Measurements from ENCODE around the gene MLST8.

MLST8 gene, protein sequence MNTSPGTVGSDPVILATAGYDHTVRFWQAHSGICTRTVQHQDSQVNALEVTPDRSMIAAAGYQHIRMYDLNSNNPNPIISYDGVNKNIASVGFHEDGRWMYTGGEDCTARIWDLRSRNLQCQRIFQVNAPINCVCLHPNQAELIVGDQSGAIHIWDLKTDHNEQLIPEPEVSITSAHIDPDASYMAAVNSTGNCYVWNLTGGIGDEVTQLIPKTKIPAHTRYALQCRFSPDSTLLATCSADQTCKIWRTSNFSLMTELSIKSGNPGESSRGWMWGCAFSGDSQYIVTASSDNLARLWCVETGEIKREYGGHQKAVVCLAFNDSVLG

DNA sequence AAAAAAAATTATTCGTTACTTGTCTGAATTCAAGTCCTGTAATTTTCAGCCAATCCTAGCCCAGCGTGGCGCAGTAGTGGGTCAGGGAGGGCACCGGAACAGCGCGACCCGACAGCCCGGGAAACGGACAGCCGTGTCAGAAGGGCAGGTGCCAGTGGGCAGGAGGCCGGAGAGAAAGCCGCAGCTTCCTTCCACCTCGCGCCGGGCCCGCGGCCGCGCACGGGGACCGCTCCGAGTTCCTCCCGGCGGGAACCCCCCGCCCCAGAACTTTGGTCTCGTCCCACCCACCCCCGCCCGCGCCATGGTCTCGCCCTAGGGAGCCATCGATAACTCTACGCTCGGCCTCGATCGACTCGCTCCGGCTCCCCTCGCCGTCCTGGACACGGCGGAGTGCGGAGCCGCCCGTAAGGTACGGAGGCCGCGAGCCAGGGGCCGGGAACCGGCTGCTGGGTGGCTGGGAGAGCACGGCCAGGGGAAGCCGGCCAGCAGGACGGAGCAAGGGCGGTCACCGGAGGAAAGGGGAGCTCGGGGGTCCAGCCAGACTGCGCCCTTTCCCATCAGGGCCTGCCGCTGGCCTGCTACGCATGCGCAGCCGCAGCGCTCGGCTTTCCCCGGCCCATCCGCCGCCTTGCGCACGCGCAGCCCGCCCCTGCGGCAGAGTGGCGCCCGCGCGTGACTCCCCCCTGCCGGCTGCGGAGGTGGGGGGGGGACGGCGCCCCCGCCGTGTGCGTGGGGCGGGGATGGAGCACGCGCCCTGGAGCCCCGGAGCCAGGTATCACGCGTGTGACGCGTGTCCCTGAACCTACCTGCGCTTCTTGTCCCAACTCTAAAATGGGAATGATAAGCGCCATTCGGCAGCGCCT is at the start of gene MLST8:
Gene MLST8, plus strand, starts transcription at position 351 of the 863 bp plus-strand sequence. CDS start 632 bp downstream, outside the sequence.
- DNase-seq, result peak; percentile 84

DNA sequence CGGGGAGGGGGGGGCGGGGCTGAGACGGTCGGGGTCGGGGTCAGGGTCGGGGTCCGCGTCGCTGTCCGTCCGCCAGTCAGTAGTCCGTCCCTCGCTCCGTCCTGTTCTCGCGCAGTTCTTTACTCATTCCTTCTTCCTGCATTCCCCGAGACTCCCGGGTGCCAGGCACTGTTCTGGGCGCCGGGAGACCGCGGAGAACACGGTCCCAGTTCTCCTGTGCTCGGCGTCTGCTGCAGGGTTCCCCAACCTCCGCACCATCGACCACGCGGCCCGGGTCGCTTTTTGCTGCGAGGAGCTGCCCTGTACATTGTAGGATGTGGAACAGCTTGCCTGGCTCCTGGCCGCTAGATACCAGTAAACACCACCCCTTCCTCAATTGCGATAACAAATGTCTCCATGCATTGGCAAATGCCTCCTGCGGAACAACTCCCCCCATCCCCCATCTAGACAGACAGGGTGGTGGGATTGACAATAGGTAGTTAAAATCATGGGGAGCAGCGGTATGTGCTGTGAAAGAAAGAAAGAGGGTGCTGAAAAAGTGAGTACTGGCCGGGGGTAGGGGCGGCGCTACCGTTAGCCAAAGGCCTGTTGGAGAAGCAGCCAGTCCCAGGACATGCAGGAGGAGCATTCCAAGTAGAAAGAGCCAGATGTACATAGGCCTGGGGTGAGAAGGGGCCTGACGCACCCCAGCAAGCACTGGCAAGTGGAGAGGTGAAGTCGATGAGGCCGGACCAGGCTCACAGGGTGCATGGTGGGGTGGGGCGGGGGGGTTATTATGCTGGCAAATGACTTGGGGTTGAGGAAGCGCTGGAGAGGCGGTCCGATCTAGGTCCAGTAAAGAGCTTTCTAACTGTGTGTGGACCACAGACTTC is 49.0 kb upstream of the MLST8 start:
- no peak for DNase-seq

DNA sequence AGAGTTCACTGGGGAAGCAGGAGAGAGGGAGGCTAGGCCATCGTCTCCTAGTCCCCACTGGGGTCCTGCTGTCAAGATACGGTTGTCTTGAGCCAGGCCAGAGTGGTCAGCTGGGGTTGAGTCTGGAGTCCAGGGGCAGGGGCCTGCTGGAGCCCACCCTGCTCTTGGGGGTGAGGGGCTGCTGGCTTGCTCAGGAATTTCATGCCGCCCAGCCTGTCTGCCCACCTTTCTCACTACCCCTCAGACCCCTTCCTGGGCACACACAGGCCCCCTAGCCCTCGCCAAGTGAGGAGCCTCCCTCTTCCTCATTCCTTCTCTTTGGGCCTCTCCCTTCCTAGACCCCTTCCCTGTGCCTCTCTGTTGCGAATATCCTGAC is 48.4 kb upstream of the MLST8 start:
- no peak for DNase-seq

DNA sequence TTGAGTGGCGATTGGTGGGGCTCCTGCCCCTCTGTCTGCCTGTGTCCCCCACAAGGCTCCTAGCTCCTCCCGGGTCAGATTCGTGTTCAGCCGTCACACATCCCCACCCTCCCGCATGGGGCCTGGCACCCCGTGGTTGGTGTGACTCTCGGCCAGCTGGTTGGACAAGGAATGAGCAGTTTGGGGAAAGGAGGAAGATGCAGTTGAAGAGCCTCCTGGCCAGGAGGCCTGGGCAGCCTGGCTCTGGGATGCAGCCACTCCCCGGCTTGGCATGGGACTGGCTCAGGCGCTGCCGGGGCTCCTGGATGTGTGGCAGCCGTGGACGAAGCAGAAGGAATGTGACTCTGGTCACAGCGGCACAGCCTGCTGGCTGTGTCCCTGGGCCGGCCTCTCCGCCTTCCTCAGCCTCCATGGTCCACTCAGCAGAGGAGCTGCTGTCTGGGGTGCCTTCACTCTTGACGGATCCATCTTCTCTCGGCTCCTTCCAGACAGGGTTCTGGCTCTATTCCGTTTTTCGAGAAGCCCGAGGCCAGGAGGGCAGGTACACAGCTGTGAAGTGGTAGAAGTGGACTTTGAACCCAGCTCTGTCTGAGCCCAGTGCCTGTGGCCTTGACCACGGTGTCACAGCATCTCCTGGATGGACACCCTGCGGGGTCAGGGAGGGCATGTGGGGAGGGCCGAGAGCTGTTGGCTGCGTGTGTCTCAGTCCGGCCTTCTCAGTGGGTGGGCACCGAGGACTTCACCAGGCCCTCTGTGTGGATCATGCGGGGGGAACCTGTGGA is 47.6 kb upstream of the MLST8 start:
- DNase-seq, result no peak

DNA sequence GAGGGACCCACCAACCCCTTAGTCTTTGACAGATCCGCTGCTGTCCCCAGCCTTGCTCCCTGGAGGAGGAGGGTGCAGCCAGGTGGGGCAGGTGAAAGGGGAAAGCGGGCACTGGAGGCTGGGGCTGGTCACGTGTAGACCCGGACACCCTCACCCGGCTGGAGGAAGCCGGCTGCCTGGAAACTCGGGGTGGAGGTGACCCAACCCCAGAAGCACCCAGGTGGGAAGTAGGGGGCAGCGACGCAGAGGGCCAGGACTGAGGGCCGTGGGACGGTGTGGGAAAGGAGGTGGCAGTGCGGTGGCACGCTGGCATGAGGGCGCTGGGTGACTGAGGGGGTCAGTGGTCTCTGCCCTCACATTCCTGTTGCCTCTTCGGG is 47.0 kb upstream of the MLST8 start:
- DNase-seq, result no peak

DNA sequence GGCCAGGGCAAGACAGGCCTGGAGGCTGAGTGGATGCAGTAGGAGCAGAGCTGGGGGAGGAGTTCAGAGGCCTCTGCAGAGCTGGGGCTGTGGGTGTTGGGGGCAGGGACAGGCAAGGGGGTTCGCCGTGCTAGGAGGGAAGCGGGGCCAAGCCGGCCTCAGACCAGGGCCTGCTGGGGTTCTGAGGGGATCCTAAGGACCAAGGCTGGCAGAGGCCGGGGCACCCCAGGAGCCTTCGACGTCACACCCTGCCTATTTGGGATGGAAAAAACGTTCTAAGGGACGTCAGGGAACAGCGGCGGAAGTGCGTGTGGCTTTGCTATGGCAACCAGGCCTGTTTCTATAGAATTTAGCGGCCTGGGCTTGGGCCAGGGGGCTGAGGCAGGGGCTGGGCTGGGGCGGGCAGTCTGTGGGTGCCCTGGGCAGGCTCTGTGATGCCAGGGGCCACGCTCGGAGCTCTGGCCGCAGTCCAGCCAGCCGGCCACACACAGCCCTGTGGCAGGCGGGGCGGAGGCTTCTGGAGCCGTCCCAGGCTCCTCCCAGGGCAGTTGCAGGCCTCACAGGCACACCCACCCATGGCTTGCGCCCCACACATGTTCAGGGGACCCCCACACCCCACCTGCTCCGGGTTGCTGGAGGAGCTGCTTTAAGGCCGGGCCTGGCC is 45.9 kb upstream of the MLST8 start:
- no peak for DNase-seq

DNA sequence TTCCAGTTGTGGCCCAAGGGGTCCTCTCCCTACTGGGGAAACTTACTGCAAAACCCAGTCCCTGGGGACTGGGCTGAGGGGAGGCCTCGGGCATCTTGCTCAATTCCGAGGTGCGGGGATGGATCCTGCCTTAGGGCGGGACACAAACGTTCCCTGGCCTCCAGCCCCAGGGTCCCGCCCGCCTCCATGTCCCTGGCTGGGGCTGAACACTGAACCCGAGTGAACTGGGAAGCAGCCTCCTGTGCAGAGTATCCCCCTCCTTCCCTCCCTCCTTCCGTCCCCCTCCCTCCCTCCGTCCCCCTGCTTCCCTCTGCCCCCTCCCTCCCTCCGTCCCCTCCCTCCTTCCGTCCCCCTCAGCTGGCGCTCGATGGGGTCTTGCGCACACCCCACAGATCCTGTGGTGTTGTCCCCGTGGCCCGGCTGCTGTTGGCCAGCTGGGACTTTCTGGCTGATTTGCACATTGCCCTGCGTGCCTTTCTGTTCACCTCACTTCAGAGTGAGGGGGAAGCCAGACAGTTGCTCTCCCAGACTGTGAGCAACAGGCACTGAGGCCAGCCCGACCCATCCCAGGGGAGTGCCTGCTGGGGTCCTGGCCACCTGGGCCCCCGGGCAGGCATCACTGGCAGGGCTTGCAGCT is 44.2 kb upstream of the MLST8 start:
- no peak for DNase-seq

DNA sequence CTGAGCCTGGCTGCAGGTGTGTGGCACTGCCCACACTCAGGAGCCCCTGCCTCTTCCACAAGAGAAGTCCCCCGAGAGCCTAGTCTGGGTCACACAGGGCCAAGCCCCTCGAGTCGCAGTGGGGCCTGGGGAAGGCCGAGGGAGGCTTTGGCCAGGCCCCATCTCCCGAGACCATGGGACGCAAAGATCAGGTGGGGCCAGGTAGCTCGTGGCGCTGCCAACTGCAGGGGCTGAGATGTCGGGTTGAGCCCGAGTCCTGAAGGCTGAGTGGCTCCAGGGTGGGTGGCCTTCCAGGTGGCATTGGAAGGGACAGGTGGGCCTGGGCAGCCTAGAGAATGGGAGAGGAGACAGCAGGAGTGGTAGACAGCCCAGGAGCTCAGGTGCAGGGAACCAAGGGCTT is 43.3 kb upstream of the MLST8 start:
- DNase-seq, result no peak

DNA sequence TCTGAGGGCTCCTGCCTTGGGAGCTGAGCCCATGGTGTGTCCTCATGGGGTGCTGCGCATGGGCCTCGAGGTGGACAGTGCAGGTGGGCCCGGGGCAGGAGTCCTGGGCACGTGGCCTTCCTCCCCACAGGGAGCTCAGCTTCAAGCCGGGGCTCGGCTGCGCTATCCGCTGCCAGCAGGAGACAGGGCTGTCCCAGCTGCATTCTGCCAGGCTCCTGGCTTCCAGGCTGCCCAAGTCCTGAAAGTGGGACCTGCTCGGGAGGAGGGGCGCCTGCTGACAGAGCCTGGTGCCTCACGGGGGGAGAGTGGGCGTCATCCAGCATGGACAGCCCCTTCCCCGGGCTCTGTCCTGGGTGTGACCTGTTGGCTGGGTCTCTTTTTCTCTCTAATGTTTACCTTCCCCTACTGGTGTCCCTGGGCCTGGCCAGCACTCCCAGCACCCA is 42.6 kb upstream of the MLST8 start:
- DNase-seq, result no peak

DNA sequence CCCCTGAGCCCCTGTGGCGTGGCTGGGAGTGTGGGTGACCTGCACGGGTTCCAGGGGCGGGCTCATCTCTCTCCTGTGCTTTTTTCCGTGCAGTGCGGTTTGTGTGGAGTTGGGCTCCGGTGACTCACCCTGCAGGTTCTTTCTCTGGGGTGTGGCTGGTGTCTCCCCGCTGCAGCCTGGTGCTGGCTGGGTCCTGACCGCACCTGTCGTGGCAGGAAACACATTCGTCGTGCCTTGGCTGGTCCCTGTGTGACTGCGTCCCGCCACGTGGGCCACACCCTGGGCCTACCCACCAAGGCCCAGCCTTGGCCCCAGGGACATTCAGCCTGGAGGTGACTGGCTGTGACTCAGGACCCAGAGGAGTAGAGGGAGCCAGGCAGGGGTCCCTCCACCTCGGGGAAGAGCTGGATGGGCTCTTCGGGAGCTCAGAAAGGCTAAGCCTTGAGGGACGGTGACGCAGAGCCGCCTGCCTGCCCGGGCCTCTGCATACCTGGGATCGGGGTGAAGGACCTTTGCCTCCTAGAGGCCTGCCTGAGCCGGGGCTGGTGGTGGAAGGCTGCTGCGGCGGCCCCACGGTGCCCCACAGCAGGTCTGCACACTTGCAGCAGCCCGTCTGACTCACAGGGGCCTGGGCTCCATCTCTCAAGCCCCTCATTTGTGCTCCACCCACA is 41.9 kb upstream of the MLST8 start:
- no peak for DNase-seq

DNA sequence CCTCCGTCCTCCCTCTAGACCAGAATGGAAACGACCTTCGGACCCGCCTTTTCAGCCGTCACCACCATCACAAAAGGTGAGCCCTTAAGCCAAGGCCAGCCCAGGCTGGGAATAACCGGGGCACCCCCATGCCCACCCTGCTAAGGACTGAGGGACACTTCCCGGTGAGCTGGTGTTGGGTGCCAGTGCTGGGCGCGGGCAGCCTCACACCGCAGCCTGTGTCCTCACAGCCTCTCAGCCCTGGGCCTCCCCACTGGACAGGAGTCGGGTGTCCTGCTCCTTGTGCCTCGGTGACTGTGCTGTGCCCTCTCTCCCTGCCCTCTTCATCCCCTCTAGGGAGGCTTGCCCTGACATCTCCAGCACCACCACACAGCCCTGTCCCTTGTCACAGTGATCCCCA is 39.4 kb upstream of the MLST8 start:
- no peak for DNase-seq

DNA sequence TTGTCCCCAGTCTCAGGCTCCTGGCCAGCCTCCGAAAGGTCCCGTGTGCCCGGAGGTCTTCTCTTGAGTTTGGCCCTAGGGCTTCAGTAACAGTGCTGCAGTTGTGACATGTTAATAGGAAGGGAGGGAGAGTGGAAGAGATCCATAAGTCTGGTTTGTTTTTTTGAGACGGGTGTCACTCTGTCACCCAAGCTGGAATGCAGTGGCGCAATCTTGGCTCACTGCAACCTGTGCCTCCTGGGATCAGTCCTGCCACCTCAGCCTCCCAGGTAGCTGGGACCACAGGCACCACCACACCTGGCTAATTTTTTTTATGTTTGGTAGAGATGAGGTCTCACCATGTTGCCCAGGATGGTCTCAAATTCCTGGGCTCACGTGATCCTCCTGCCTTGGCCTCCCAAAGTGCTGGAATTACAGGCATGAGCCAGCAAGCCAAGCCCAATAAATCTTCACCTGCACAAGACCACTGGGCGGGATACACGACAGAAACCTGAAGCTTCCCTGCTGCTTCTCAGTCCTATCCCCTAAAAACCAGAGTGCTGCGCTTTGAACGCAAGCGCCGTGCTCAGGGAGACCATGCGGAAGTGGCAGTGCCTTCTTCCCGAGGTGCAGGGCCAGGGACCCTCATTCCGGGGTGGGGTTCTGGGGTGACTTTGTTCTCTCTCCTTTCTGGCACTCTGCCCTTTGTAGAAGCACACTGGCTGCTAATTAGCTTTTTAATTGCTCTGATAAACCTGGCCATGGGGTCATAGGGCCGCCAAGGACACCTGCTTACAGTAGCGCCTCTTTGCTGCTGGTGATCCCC is 38.8 kb upstream of the MLST8 start:
- no peak for DNase-seq

DNA sequence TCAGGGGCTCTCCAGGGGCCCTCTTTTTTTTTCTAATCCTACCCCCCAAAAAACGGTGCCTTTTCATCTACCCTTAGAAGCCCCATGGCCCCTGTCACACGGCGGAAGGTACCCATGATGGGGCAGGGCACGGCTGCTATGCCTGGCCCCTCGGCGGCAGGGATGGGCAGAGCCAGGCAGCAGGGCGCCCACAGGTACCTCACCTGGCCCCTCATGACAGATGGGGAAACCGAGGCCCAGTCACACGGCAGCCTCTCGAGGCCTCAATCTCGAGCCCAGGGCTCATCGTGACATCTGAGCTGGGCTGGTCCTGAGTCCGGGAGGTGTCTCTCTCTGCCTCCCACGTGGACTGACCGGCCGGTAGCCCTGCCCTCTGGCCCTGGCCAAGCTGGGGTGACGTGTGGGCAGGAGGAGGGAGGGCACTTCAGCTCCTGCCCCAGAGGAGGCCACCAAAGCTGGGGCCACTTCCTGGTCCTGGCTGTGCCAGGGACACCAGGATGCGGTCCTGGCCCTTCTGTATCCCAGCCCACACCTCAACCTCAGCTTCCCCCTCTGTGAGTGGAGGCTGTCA is 38.1 kb upstream of the MLST8 start:
- no peak for DNase-seq

DNA sequence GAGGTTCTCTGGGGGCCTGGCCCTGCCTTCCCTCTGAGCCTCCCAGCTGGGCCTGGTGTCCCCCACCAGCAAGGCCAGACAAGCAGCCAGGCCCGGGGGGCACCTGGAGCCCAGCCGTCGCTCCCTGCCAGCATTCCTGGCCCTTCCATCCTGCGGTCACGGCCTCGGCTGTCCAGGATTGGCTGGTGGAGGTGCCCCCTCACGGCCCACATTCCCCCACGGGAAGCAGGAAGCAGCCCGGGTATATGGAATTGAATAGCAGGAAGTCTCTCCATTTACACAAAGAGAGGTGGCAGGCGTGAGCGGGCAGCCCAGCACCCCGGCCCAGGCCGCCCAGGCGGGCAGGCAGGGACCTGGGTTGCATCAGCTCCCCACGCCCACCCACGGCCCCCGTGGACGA is 35.2 kb upstream of the MLST8 start:
- no peak for DNase-seq

DNA sequence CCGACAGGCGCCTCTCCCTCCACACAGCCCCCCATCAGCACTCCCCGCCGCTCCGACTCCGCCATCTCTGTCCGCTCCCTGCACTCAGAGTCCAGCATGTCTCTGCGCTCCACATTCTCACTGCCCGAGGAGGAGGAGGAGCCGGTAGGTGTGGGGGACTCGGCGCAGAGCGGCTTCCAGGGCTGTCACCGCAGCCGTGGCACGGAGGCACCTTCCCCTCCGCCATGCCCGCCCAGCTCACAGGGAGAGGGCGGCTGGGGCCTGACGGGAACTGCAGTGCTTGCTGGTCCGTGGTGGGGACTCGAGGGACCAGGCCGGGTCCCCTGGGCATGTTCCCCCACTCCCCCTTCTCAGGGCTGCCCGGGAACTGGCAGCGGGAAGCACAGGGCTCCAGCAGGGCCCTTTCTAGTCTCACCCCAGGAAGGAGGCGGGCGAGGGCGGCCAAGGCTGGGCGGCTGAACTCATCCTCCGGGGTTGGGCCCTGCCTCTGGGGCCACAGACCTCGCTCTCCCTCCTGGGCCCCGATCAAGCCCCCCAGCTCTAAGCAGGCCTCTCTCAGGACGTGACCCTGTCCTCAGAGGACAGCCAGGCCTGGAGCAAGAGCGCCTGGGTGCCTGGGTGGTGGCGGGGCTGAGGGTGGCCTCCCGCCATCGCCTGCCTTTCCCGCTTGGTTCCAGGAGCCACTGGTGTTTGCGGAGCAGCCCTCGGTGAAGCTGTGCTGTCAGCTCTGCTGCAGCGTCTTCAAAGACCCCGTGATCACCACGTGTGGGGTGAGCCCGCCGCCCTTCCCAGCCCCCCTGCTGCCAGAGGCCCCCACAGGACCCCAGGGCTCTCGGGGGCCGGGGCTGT is 34.4 kb upstream of the MLST8 start:
- DNase-seq, result no peak

DNA sequence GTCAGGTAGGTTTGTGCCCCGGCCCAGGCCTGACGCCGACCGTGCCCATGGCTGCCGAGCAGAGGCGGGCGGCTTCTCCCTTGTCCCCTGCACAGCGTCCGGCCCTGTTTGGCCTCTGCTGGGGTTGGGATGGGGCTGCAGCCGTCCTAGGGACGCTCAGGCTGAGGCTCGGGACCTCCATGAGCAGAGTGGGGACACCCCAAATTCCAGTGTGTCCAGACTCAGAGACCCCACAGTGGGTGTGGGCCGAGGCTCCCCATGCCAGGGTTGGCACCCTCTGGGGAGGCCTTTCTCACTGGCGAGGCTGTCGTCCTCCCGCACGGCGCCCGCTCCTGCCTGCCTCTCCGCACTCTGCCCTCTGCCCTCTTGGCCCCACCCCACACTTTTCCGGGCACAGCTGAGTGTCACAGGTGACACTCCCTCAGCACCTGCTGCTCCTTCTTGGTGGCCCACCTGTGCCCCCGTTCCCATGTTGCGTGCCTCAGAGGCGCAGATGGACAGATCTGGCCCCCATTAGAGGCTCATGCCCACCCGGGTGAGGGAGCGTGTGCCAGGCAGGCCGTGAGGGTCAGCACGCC is 33.6 kb upstream of the MLST8 start:
- DNase-seq, result no peak

DNA sequence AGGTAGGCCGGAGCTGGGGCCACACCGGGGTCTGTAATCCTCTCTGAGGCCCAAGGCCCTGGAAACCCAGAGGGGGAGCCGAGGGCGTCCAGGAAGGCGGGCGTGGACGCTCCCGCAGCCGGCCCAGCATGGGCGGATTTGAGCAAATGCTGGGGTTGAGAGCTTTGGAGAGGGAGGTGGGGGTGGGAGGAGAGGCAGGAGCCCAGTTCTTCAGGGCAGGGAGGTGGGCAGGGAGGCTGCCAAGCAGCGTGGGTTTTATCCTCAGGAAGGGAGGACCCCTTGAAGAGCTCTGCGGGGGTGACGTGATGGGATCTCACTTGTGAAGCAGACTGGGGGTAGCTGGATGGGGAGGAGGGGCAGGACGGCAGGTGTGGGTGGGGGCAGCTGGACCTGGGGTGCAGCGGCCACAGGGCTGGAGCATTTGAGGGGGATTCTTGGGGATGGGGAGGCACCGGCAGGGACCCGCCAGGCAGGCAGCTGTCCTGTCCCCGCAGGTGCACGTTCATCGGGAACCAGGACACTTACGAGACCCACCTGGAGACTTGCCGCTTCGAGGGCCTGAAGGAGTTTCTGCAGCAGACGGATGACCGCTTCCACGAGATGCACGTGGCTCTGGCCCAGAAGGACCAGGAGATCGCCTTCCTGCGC is 32.4 kb upstream of the MLST8 start:
- DNase-seq, result no peak

DNA sequence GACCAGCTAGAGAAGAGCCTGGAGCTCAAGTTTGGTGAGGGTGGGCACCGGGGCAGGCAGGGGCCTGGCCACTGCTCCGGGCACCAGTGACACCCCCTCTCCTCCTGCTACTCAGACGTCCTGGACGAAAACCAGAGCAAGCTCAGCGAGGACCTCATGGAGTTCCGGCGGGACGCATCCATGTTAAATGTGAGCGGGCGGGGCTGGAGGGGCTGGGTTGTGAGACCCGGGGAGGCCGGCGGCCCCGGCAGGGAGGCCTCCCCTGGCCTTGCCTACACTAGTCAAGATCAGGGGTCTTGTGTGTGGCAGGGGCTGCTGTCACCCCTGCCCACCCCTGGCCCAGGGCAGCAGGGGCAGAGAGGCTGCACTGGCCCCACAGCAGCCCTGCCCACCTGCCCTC is 31.9 kb upstream of the MLST8 start:
- DNase-seq, result no peak

Data from NCI-H1436 (cell line).